ENCODE results near the gene KDM6A. TPM values are rescaled to one million over a fixed set of nuclear protein-coding genes. Genes with fewer than 3 reads are reported as not detected.
"Not testable (repeated sequence)": the region's sequence is repeated elsewhere in the genome, so short reads cannot be mapped to it uniquely, and the experiment has no call there.

Gene KDM6A
- total RNA-seq, 1 donor from 2014 or later = 28.1 TPM

GRCh38 chrX:45009371-45010000, 136.5 kb downstream of the KDM6A start:
- Mint-ChIP-seq H3K27me3 (ENCODE audit: insufficient read depth) (no peaks in the 10 kb centered on the region), H3K36me3 (ENCODE audit: low read depth) (peaks cover 14% of the 10 kb centered on the region), H3K27ac (no peak overlapping the region), H3K4me1 (ENCODE audit: low read depth) (peaks cover 24% of the 10 kb centered on the region), H3K4me3 (no peak overlapping the region), H3K9me3 (peaks cover 5% of the 10 kb centered on the region)
- DNase-seq (ENCODE audit: low spot score) = no peak
- intact Hi-C loops (cut with micrococcal nuclease) = no loop called here

- intact Hi-C loops (cut with micrococcal nuclease) = no loop called here
- H3K4me1 Mint-ChIP-seq (ENCODE audit: low read depth) = peaks cover 24% of the 10 kb centered on the region
- no peak for DNase-seq (ENCODE audit: low spot score)
- H3K36me3 Mint-ChIP-seq (ENCODE audit: low read depth) = peaks cover 12% of the 10 kb centered on the region
- H3K4me3 Mint-ChIP-seq = no peak overlapping the region
- H3K9me3 Mint-ChIP-seq = peaks cover 5% of the 10 kb centered on the region
- H3K27ac Mint-ChIP-seq = no peak overlapping the region
- H3K27me3 Mint-ChIP-seq (ENCODE audit: insufficient read depth) = no peaks in the 10 kb centered on the region
These were observed 138.1 kb downstream of the KDM6A start for GRCh38 chrX:45011131-45011530.

GRCh38 chrX:45011597-45011996, 138.6 kb downstream of the KDM6A start:
- H3K4me1 Mint-ChIP-seq (ENCODE audit: low read depth) = peaks cover 20% of the 10 kb centered on the region

GRCh38 chrX:45017946-45018345, 145.0 kb downstream of the KDM6A start:
- Mint-ChIP-seq H3K4me3 (no peak overlapping the region), H3K27ac (no peak overlapping the region), H3K27me3 (ENCODE audit: insufficient read depth) (no peaks in the 10 kb centered on the region), H3K36me3 (ENCODE audit: low read depth) (peaks cover 8% of the 10 kb centered on the region), H3K9me3 (no peaks in the 10 kb centered on the region), H3K4me1 (ENCODE audit: low read depth) (peaks cover 10% of the 10 kb centered on the region)
- intact Hi-C loops (cut with micrococcal nuclease) = no loop called here
- no peak for DNase-seq (ENCODE audit: low spot score)

More at GRCh38 chrX:45011597-45011996, 138.6 kb downstream of the KDM6A start:
- Mint-ChIP-seq H3K36me3 (ENCODE audit: low read depth) (peaks cover 8% of the 10 kb centered on the region), H3K27ac (no peak overlapping the region), H3K4me3 (no peak overlapping the region), H3K9me3 (peaks cover 1% of the 10 kb centered on the region), H3K27me3 (ENCODE audit: insufficient read depth) (no peaks in the 10 kb centered on the region)
- intact Hi-C loops (cut with micrococcal nuclease) = no loop called here
- no peak for DNase-seq (ENCODE audit: low spot score)

- Mint-ChIP-seq H3K27ac (no peak overlapping the region), H3K27me3 (ENCODE audit: insufficient read depth) (no peaks in the 10 kb centered on the region), H3K9me3 (no peaks in the 10 kb centered on the region), H3K4me3 (no peak overlapping the region), H3K36me3 (ENCODE audit: low read depth) (peaks cover 8% of the 10 kb centered on the region), H3K4me1 (ENCODE audit: low read depth) (no peaks in the 10 kb centered on the region)
- intact Hi-C loops (cut with micrococcal nuclease) = no loop called here
- DNase-seq (ENCODE audit: low spot score) = no peak
These were observed 149.2 kb downstream of the KDM6A start for GRCh38 chrX:45022150-45022549.

GRCh38 chrX:45024501-45024900, 151.5 kb downstream of the KDM6A start:
- no peaks in the 10 kb centered on the region for H3K4me1 Mint-ChIP-seq (ENCODE audit: low read depth)
- no peak overlapping the region for H3K27ac Mint-ChIP-seq
- no peaks in the 10 kb centered on the region for H3K9me3 Mint-ChIP-seq
- no peaks in the 10 kb centered on the region for H3K27me3 Mint-ChIP-seq (ENCODE audit: insufficient read depth)
- intact Hi-C loops (cut with micrococcal nuclease) = no loop called here
- H3K4me3 Mint-ChIP-seq = no peak overlapping the region
- no peak for DNase-seq (ENCODE audit: low spot score)
- peaks cover 7% of the 10 kb centered on the region for H3K36me3 Mint-ChIP-seq (ENCODE audit: low read depth)

- H3K4me1 Mint-ChIP-seq (ENCODE audit: low read depth) = no peaks in the 10 kb centered on the region
- no peaks in the 10 kb centered on the region for H3K9me3 Mint-ChIP-seq
- intact Hi-C loops (cut with micrococcal nuclease) = no loop called here
- no peak for DNase-seq (ENCODE audit: low spot score)
- no peak overlapping the region for H3K4me3 Mint-ChIP-seq
- no peaks in the 10 kb centered on the region for H3K27me3 Mint-ChIP-seq (ENCODE audit: insufficient read depth)
- peaks cover 7% of the 10 kb centered on the region for H3K36me3 Mint-ChIP-seq (ENCODE audit: low read depth)
- no peak overlapping the region for H3K27ac Mint-ChIP-seq
These were observed 153.0 kb downstream of the KDM6A start for GRCh38 chrX:45026036-45026435.

- peaks cover 6% of the 10 kb centered on the region for H3K36me3 Mint-ChIP-seq (ENCODE audit: low read depth)
- no peak for DNase-seq (ENCODE audit: low spot score)
- intact Hi-C loops (cut with micrococcal nuclease) = no loop called here
- H3K9me3 Mint-ChIP-seq = no peaks in the 10 kb centered on the region
- H3K4me3 Mint-ChIP-seq = no peak overlapping the region
- no peaks in the 10 kb centered on the region for H3K4me1 Mint-ChIP-seq (ENCODE audit: low read depth)
- no peak overlapping the region for H3K27ac Mint-ChIP-seq
- H3K27me3 Mint-ChIP-seq (ENCODE audit: insufficient read depth) = no peaks in the 10 kb centered on the region
These were observed 158.9 kb downstream of the KDM6A start for GRCh38 chrX:45031830-45032378.

- DNase-seq (ENCODE audit: low spot score) = no peak
- Mint-ChIP-seq H3K4me1 (ENCODE audit: low read depth) (no peaks in the 10 kb centered on the region), H3K27ac (no peak overlapping the region), H3K4me3 (no peak overlapping the region), H3K36me3 (ENCODE audit: low read depth) (peaks cover 6% of the 10 kb centered on the region), H3K27me3 (ENCODE audit: insufficient read depth) (no peaks in the 10 kb centered on the region), H3K9me3 (no peaks in the 10 kb centered on the region)
- intact Hi-C loops (cut with micrococcal nuclease) = no loop called here
These were observed 162.1 kb downstream of the KDM6A start for GRCh38 chrX:45035071-45035470.

GRCh38 chrX:45036161-45036560, 163.2 kb downstream of the KDM6A start:
- H3K27me3 Mint-ChIP-seq (ENCODE audit: insufficient read depth) = no peaks in the 10 kb centered on the region
- no peak for DNase-seq (ENCODE audit: low spot score)
- peaks cover 6% of the 10 kb centered on the region for H3K36me3 Mint-ChIP-seq (ENCODE audit: low read depth)
- no peaks in the 10 kb centered on the region for H3K9me3 Mint-ChIP-seq
- no peak overlapping the region for H3K4me3 Mint-ChIP-seq
- no peak overlapping the region for H3K27ac Mint-ChIP-seq
- H3K4me1 Mint-ChIP-seq (ENCODE audit: low read depth) = no peaks in the 10 kb centered on the region
- intact Hi-C loops (cut with micrococcal nuclease) = no loop called here

GRCh38 chrX:45040137-45040536, 167.1 kb downstream of the KDM6A start:
- H3K36me3 Mint-ChIP-seq (ENCODE audit: low read depth); H3K27me3 Mint-ChIP-seq (ENCODE audit: insufficient read depth); H3K4me3 Mint-ChIP-seq; intact Hi-C loops (cut with micrococcal nuclease); DNase-seq (ENCODE audit: low spot score); H3K27ac Mint-ChIP-seq; H3K9me3 Mint-ChIP-seq; H3K4me1 Mint-ChIP-seq (ENCODE audit: low read depth): not testable (repeated sequence)

- intact Hi-C loops (cut with micrococcal nuclease) = no loop called here
- Mint-ChIP-seq H3K27ac (no peak overlapping the region), H3K4me1 (ENCODE audit: low read depth) (no peaks in the 10 kb centered on the region), H3K4me3 (no peak overlapping the region), H3K36me3 (ENCODE audit: low read depth) (peaks cover 8% of the 10 kb centered on the region), H3K9me3 (no peaks in the 10 kb centered on the region), H3K27me3 (ENCODE audit: insufficient read depth) (no peaks in the 10 kb centered on the region)
- no peak for DNase-seq (ENCODE audit: low spot score)
These were observed 173.4 kb downstream of the KDM6A start for GRCh38 chrX:45046417-45046816.

- peaks cover 8% of the 10 kb centered on the region for H3K36me3 Mint-ChIP-seq (ENCODE audit: low read depth)
- H3K4me1 Mint-ChIP-seq (ENCODE audit: low read depth) = no peaks in the 10 kb centered on the region
- no peak overlapping the region for H3K27ac Mint-ChIP-seq
- no peak overlapping the region for H3K4me3 Mint-ChIP-seq
- no peaks in the 10 kb centered on the region for H3K9me3 Mint-ChIP-seq
- intact Hi-C loops (cut with micrococcal nuclease) = no loop called here
- H3K27me3 Mint-ChIP-seq (ENCODE audit: insufficient read depth) = no peaks in the 10 kb centered on the region
- DNase-seq (ENCODE audit: low spot score) = no peak
These were observed 177.6 kb downstream of the KDM6A start for GRCh38 chrX:45050558-45050957.

Measured in activated T-helper 1 cell treated with anti-CD3 and anti-CD28 coated beads, Interleukin-12 subunit alpha, Interleukin-12 subunit beta, Interleukin-2, Interleukin-4 antibody, amounts not matched to agents 30 ng/mL and 10 ng/mL and 1 ng/mL, durations not matched to agents 14 hours and 24 hours and 36 hours (primary cell).